ENCODE data around the gene REV3L.

GRCh38 chr6:111326563-111326962 lies 156.5 kb downstream of the REV3L start:
- TF ChIP-seq CTCF (IDR thresholded peaks at IDR 0.05) (no peak), HMGXB4 (CRISPR knock-in tag; IDR thresholded peaks at IDR 0.05; ENCODE audit: borderline replicate concordance) (no peak), CHD2 (IDR thresholded peaks at IDR 0.05; ENCODE audit: low read length, partially characterized antibody) (no peak), SMC3 (IDR thresholded peaks at IDR 0.05) (no peak), ZFP36 (IDR thresholded peaks at IDR 0.05; ENCODE audit: borderline replicate concordance, partially characterized antibody) (no peak), ELK1 (IDR thresholded peaks at IDR 0.05; ENCODE audit: low read depth, low read length) (no peak), SREBF2 (IDR thresholded peaks at IDR 0.05) (no peak), RAD21 (conservative IDR thresholded peaks at IDR 0.05 in 1 of 2, IDR thresholded peaks at IDR 0.05 in 1 of 2) (no peak), RFX5 (IDR thresholded peaks at IDR 0.05) (no peak), POLR2A (IDR thresholded peaks at IDR 0.05; ENCODE audit: low read length) (no peak), MAX (IDR thresholded peaks at IDR 0.05) (no peak), EHMT2 (IDR thresholded peaks at IDR 0.05; ENCODE audit: low read depth) (no peak), CHD4 (IDR thresholded peaks at IDR 0.05; ENCODE audit: borderline replicate concordance) (no peak)

All from A549 (cell line).